Measurements from ENCODE around the gene TRIP11. TPM values are rescaled to one million over a fixed set of nuclear protein-coding genes. Genes with fewer than 3 reads are reported as not detected.
A peak's percentile ranks its signal among the peaks of the same experiment; 100 is the strongest.

Gene TRIP11
- total RNA-seq, 1 donor from 2014 or later = 50.5 TPM

GRCh38 chr14:92033906-92034687 lies 5.8 kb downstream of the TRIP11 start:
- Histone ChIP-seq H4K20me1 (ENCODE audit: insufficient read depth, low read length) (peaks cover 35% of the 10 kb centered on the region), H3K4me3 (ENCODE audit: insufficient read depth, low read depth, low read length) (no peak overlapping the region), H2AFZ (ENCODE audit: low read depth, low read length) (no peak overlapping the region), H3K27me3 (ENCODE audit: insufficient read depth, low read length) (no peaks in the 10 kb centered on the region), H3K79me2 (ENCODE audit: insufficient read depth, low read length) (peaks cover 59% of the 10 kb centered on the region), H3K4me2 (ENCODE audit: low read length) (no peak overlapping the region), H3K4me1 (ENCODE audit: insufficient read depth, low read length) (peaks cover 20% of the 10 kb centered on the region), H3K9ac (ENCODE audit: low read length) (no peak overlapping the region), H3K27ac (ENCODE audit: low read depth, low read length) (no peak overlapping the region), H3K36me3 (ENCODE audit: insufficient read depth, low read length) (peaks cover 8% of the 10 kb centered on the region), H3K9me3 (ENCODE audit: insufficient read depth, low read depth, low read length) (no peaks in the 10 kb centered on the region)
- H3K9me3 Mint-ChIP-seq (ENCODE audit: unreplicated experiment) = no peaks in the 10 kb centered on the region
- H3K4me1 Mint-ChIP-seq (ENCODE audit: low read depth, unreplicated experiment) = peaks cover 16% of the 10 kb centered on the region
- no peak overlapping the region for H3K4me3 Mint-ChIP-seq (ENCODE audit: unreplicated experiment)
- H3K27ac Mint-ChIP-seq (ENCODE audit: unreplicated experiment) = no peak overlapping the region
- TF ChIP-seq EZH2 (IDR thresholded peaks at IDR 0.05; ENCODE audit: insufficient read depth, low read length) (no peak), CTCF (IDR thresholded peaks at IDR 0.05; ENCODE audit: insufficient read depth, low read depth, low read length) (no peak)
- H3K36me3 Mint-ChIP-seq (ENCODE audit: low read depth, unreplicated experiment) = peaks cover 2% of the 10 kb centered on the region
- FAIRE-seq (no peak), DNase-seq (ENCODE audit: low read depth) (no peak)
- no peaks in the 10 kb centered on the region for H3K27me3 Mint-ChIP-seq (ENCODE audit: low read depth, unreplicated experiment)

- H2AFZ ChIP-seq (ENCODE audit: low read depth, low read length) = no peak overlapping the region
- Mint-ChIP-seq H3K27ac (ENCODE audit: unreplicated experiment) (no peak overlapping the region), H3K27me3 (ENCODE audit: low read depth, unreplicated experiment) (no peaks in the 10 kb centered on the region), H3K4me3 (ENCODE audit: unreplicated experiment) (peak overlapping the region; percentile 4), H3K9me3 (ENCODE audit: unreplicated experiment) (no peaks in the 10 kb centered on the region), H3K4me1 (ENCODE audit: low read depth, unreplicated experiment) (peaks cover 16% of the 10 kb centered on the region), H3K36me3 (ENCODE audit: low read depth, unreplicated experiment) (peaks cover 2% of the 10 kb centered on the region)
- H3K4me3 ChIP-seq (ENCODE audit: insufficient read depth, low read depth, low read length) = no peak overlapping the region
- TF ChIP-seq EZH2 (IDR thresholded peaks at IDR 0.05; ENCODE audit: insufficient read depth, low read length) (no peak), CTCF (IDR thresholded peaks at IDR 0.05; ENCODE audit: insufficient read depth, low read depth, low read length) (no peak)
- peaks cover 8% of the 10 kb centered on the region for H3K36me3 ChIP-seq (ENCODE audit: insufficient read depth, low read length)
- no peak for DNase-seq (ENCODE audit: low read depth)
- H3K4me2 ChIP-seq (ENCODE audit: low read length) = no peak overlapping the region
- no peak overlapping the region for H3K27ac ChIP-seq (ENCODE audit: low read depth, low read length)
- H4K20me1 ChIP-seq (ENCODE audit: insufficient read depth, low read length) = peaks cover 35% of the 10 kb centered on the region
- H3K9me3 ChIP-seq (ENCODE audit: insufficient read depth, low read depth, low read length) = no peaks in the 10 kb centered on the region
- no peaks in the 10 kb centered on the region for H3K27me3 ChIP-seq (ENCODE audit: insufficient read depth, low read length)
- no peak overlapping the region for H3K9ac ChIP-seq (ENCODE audit: low read length)
- H3K4me1 ChIP-seq (ENCODE audit: insufficient read depth, low read length) = peaks cover 16% of the 10 kb centered on the region
- no peak for FAIRE-seq
- peaks cover 52% of the 10 kb centered on the region for H3K79me2 ChIP-seq (ENCODE audit: insufficient read depth, low read length)
These were observed 6.4 kb downstream of the TRIP11 start for GRCh38 chr14:92033433-92033832.

Data from astrocyte (in vitro differentiated cells and primary cell).